ENCODE data around the gene P4HTM. TPM values are rescaled to one million over a fixed set of nuclear protein-coding genes. Genes with fewer than 3 reads are reported as not detected.

The P4HTM gene
- total RNA-seq, 3 donors from 2014 or later: 29.9 to 59.7 (median 58.7) TPM

DNA sequence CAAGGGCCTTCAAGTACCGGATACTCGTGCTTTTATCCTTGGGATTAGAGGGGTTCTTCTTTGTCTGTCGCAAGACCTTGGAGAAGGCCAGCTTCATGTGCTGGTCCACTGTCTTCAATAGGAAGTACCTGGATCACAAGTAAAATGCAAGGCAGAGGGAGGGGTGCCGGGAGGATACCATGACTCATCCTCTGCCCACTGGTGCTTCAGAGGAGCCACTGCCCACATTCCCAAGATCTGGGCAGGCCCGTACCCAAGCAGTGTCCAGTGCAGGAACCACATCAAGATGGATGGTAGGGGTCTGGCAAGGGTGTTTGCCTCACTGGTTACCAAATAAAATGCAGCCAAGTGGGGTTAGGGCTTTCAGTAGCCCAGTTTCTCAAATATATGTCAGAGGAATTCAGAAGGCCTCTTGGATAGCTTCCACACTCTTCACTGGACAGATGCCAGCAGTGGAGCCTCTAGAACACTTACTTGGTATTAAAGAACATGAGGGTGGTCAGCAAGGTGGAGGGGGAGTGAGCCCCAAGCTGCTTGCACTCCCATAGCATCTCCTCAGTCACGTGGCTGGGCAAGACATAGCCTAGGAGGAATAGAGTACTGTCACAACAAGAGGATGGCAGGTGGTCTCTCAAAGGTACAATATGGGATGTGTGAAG lies 42.7 kb downstream of the P4HTM start:
- Histone ChIP-seq H3K27ac (no peak overlapping the region), H3K36me3 (peaks cover 4% of the 10 kb centered on the region), H3K4me3 (no peak overlapping the region), H3K27me3 (no peaks in the 10 kb centered on the region), H3K9me3 (no peaks in the 10 kb centered on the region), H3K4me1 (peaks cover 0 to 7% of the 10 kb centered on the region in 2 donors)
- TF ChIP-seq POLR2A (IDR thresholded peaks at IDR 0.05) (no peak), POLR2AphosphoS5 (IDR thresholded peaks at IDR 0.05) (no peak), CTCF (IDR thresholded peaks at IDR 0.05) (no peak)
- DNase-seq (ENCODE audit: low spot score in 2 of 2): no peak
- intact Hi-C loops (cut with DNase I; ENCODE audit: low total_unique reads): no loop called here

DNA sequence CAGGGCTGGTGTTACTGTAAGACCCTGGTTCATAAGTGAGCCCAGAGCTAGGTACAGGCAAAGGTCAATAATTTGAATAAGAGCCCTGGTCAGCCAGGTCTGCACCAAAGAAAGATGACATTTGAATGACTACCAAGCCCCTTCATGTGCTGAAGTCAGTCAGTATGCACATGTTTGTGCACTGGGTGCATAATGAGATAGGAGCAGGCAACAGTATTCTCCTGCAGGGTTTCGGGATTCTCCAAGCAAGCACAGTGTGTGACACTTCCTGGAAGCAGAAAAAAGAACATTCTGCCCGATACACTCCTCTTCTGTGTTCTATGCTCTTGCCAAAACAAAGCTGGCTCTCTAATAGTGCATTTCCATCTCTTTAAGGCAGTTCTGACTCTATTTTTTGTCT lies 44.6 kb downstream of the P4HTM start:
- DNase-seq (ENCODE audit: low spot score in 2 of 2): no peak
- intact Hi-C loops (cut with DNase I; ENCODE audit: low total_unique reads): no loop called here
- Histone ChIP-seq H3K4me3 (no peak overlapping the region), H3K4me1 (no peaks in the 10 kb centered on the region), H3K27me3 (no peaks in the 10 kb centered on the region), H3K27ac (no peak overlapping the region), H3K36me3 (peaks cover 4% of the 10 kb centered on the region), H3K9me3 (no peaks in the 10 kb centered on the region)
- no peak for TF ChIP-seq CTCF (IDR thresholded peaks at IDR 0.05)
- no peak for TF ChIP-seq POLR2A (IDR thresholded peaks at IDR 0.05)
- TF ChIP-seq POLR2AphosphoS5 (IDR thresholded peaks at IDR 0.05): no peak

DNA sequence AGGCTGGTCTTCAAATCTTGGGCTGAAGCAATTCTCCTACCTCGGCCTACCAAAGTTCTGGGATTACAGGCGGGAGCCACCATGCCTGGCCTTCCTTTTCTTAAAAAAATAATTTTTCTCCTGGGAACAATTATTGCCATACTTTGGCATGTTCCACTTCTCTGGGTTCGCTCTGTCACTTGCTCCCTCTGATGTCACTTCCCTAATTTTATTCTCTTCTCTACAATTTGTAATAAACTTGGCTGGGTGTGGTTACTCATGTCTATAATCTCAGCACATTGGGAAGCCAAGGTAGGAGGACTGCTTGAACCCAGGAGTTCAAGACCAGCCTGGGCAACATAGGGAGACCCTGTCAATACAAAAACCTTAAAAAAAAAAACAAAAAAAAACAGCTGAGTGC lies 45.2 kb downstream of the P4HTM start:
- DNase-seq (ENCODE audit: low spot score in 2 of 2): no peak
- Histone ChIP-seq H3K27me3 (no peaks in the 10 kb centered on the region), H3K36me3 (peaks cover 4% of the 10 kb centered on the region), H3K4me1 (no peaks in the 10 kb centered on the region), H3K27ac (no peak overlapping the region), H3K4me3 (no peak overlapping the region), H3K9me3 (no peaks in the 10 kb centered on the region)
- TF ChIP-seq CTCF (IDR thresholded peaks at IDR 0.05) (no peak), POLR2A (IDR thresholded peaks at IDR 0.05) (no peak), POLR2AphosphoS5 (IDR thresholded peaks at IDR 0.05) (no peak)
- intact Hi-C loops (cut with DNase I; ENCODE audit: low total_unique reads): no loop called here

DNA sequence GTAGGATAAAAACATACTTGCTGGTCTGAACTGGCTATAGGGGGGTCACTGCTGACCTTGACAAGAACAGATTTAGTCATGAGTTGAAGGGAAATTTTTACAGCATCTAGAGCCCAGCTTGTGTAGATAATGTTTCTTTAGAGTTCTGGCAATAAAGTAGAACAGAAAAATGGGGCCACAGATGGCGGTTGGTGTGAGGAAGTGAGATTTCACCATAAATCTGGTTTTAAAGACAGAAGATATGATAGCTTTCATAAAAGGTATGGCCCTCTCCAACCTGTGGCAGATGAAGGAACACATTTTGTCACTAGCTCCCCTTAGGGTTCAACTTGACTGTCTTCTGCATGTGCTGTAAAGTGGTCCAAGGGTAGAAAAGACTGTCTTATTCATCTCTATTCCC lies 63.5 kb downstream of the P4HTM start:
- no peak for DNase-seq (ENCODE audit: low spot score in 2 of 2)
- Histone ChIP-seq H3K9me3 (no peaks in the 10 kb centered on the region), H3K27me3 (no peaks in the 10 kb centered on the region), H3K4me3 (no peak overlapping the region), H3K27ac (no peak overlapping the region), H3K4me1 (no peaks in the 10 kb centered on the region), H3K36me3 (peaks cover 14% of the 10 kb centered on the region)
- intact Hi-C loops (cut with DNase I; ENCODE audit: low total_unique reads): no loop called here
- no peak for TF ChIP-seq POLR2AphosphoS5 (IDR thresholded peaks at IDR 0.05)
- no peak for TF ChIP-seq POLR2A (IDR thresholded peaks at IDR 0.05)
- no peak for TF ChIP-seq CTCF (IDR thresholded peaks at IDR 0.05)

- peaks cover 14% of the 10 kb centered on the region for H3K36me3 ChIP-seq
- TF ChIP-seq POLR2A (IDR thresholded peaks at IDR 0.05): no peak
- no peak for TF ChIP-seq POLR2AphosphoS5 (IDR thresholded peaks at IDR 0.05)
- TF ChIP-seq CTCF (IDR thresholded peaks at IDR 0.05): no peak
- no peak overlapping the region for H3K27ac ChIP-seq
- H3K9me3 ChIP-seq: no peaks in the 10 kb centered on the region
- no peaks in the 10 kb centered on the region for H3K4me1 ChIP-seq
- no peak for DNase-seq (ENCODE audit: low spot score in 2 of 2)
- intact Hi-C loops (cut with DNase I; ENCODE audit: low total_unique reads): no loop called here
- no peaks in the 10 kb centered on the region for H3K27me3 ChIP-seq
- H3K4me3 ChIP-seq: no peak overlapping the region
Observed at GRCh38 chr3:49054344-49054862, 64.4 kb downstream of the P4HTM start.

Other genes with a start within 250 kb of the P4HTM start
- gene PRKAR2A, start 142.4 kb upstream of the P4HTM start, total RNA-seq: 10 to 100 TPM; 27.2 to 33.0 (median 30.7) TPM
- gene SLC25A20, start 91.4 kb upstream of the P4HTM start, total RNA-seq: 10 to 100 TPM; 24.7 to 37.3 (median 30.2) TPM
- 100 to 1,000 TPM in 1 of 3 donors, 10 to 100 TPM in 2; 70.7 to 111 (median 100.0) TPM for gene ARIH2, start 71.4 kb upstream of the P4HTM start, total RNA-seq
- 100 to 1,000 TPM in 2 of 3 donors, 10 to 100 TPM in 1; 57.9 to 143 (median 135) TPM for gene WDR6, start 17.1 kb downstream of the P4HTM start, total RNA-seq
- gene DALRD3, start 28.3 kb downstream of the P4HTM start, total RNA-seq: 10 to 100 TPM; 27.5 to 48.4 (median 37.7) TPM
- gene NDUFAF3, start 31.9 kb downstream of the P4HTM start, total RNA-seq: 100 to 1,000 TPM; 151 to 171 (median 164) TPM
- 100 to 1,000 TPM; 123 to 216 (median 178) TPM for gene IMPDH2, start 39.2 kb downstream of the P4HTM start, total RNA-seq
- gene QRICH1, start 103.8 kb downstream of the P4HTM start, total RNA-seq: 100 to 1,000 TPM in 1 of 3 donors, 10 to 100 TPM in 2; 73.1 to 115 (median 99.3) TPM
- 100 to 1,000 TPM; 233 to 268 (median 252) TPM for gene QARS1, start 114.5 kb downstream of the P4HTM start, total RNA-seq
- gene USP19, start 130.6 kb downstream of the P4HTM start, total RNA-seq: 10 to 100 TPM; 49.2 to 57.2 (median 56.2) TPM
- 100 to 1,000 TPM; 411 to 700 (median 540) TPM for gene LAMB2, start 142.8 kb downstream of the P4HTM start, total RNA-seq
- gene CCDC71, start 176.1 kb downstream of the P4HTM start, total RNA-seq: 10 to 100 TPM; 29.0 to 39.7 (median 31.8) TPM
- gene KLHDC8B, start 181.4 kb downstream of the P4HTM start, total RNA-seq: 100 to 1,000 TPM in 1 of 3 donors, 10 to 100 TPM in 2; 38.7 to 106 (median 46.2) TPM